Midbrain (tissue), 1 donor: Measurements from ENCODE around the gene BAHD1.
"Not testable (repeated sequence)": the region's sequence is repeated elsewhere in the genome, so short reads cannot be mapped to it uniquely, and the experiment has no call there.

ENCODE experiments used
- DNase-seq: peaks from one replicate; lab custom pipeline; 2025; lab: John Stamatoyannopoulos, UW

Gene BAHD1

DNA sequence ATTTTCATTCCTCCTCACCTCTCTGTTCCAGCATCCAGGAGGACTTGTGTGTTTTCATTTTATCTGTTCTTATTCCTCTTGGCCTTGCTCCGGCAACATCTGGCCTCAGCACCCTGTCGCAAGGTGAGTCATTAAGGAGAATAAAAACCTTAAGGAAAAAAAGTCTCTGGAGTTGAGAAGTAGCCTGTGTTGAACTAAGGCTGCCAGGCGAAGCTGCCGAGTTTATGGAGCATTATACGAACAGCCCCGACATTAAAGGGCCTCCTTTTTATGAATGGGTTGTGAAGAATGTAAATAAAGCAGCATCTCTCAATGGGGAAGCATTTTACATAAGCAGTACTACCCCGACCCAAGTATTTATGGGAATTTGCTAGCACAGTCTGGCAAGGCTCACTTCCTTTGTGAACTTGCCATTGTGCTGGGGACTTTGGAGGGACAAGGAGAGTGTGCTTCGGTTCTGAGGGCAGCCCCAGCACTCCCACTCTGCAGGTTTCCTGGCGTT, 4.7 kb downstream of the BAHD1 start:
- DNase-seq: no peak

DNA sequence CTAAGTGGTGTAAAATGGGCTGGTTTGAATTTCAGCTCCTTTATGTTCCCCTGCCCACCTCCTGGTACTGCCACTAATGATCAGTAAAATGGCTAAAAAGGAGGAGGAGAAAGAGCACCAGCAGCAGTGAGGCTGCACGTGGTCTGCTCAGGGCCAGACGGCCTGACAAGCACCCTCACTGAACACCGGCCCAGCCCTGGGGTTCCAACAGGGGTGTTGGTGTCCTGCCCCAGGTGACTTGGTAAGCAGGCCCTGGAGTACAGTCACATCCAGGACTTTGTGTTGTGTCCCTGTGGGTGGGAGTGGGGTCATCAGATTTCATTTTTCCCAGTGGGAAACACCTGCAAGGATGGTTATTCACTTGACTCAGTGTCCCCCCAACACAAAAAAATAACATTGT, 5.4 kb downstream of the BAHD1 start:
- no peak for DNase-seq

DNA sequence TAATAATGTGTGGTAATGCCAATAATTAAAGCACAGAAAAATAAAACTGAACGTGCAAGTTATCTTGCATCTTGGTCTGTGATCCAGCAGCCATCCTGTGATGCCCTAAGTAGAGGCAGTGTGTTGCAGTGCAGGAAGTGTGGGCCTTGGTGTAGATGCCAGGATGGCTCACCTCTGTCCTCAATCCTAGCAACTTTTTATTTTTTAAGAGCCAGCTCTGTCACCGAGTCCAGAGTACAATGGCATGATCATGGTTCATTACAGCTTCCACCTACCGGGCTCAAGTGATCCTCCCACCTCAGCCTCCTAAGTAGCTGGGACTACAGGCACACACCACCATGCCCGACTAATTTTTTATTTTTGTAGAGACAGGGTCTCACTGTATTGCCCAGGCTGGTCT, 7.6 kb downstream of the BAHD1 start:
- DNase-seq: no peak

DNA sequence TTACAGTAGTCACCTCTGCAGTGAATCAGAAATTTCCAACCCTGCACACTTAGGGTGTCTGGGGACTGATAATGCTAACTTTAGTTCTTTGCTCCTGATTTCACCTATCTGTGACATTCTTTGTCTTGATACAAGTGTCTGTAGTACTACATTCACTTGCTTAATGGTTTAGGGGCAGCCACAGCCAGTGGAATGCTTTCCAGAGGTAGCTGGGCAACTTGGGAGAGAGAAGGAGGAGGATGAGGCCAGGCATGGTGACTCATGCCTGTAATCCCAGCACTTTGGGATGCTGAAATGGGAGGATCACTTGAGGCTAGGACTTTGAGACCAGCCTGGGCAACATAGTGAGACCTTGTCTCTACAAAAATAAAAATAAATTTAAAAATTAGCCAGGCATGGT, 8.5 kb downstream of the BAHD1 start:
- DNase-seq: no peak

DNA sequence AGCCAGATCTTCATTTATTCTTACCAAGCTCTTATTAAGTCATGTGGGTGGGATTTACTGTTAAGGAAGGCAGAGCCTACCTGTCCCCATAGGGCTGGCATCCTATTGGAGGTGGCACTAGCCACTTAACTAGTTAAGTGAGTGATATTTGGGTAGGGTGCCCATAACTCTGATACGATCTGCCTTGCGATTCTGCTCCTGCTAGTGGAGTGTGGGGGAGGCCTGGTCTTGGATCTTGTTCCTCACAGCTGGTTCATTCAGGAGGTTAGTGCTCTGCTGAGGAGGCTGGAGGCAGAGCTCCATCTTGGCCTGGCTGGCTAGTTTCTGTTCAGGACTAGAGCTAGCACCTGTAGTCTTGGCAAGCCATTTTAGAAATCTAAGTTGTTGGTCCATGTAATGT, 9.3 kb downstream of the BAHD1 start:
- no peak for DNase-seq

DNA sequence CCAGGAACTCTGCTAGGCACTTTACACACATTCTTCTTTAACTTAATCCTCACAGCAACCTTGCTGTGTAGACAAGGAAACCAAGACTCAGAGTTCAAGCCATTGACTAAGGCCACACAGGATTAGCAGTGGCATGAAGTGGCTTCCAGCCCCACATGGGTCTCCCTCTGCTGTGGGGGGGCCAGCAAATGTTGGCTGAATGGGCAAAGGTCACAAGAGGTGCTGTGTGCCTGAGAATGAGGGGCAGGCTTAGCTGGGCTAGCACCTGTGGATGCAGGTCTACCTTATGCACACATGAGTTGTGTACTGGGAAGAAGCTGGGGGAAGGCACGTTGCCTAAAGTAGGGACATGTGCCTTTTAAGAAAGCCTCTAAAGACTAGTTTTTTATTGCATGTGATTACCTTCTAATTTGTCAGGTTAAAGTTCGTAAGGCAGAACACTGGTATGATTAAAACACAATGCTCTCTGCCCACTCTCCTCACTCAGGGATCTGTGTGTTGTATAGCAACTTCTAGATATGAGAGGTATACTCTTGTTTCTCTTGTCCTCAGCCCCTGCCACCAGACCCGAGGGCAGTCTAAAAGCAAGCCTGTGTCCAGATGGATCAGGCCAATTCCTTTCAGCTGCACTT, 10.9 kb downstream of the BAHD1 start:
- DNase-seq: no peak

DNA sequence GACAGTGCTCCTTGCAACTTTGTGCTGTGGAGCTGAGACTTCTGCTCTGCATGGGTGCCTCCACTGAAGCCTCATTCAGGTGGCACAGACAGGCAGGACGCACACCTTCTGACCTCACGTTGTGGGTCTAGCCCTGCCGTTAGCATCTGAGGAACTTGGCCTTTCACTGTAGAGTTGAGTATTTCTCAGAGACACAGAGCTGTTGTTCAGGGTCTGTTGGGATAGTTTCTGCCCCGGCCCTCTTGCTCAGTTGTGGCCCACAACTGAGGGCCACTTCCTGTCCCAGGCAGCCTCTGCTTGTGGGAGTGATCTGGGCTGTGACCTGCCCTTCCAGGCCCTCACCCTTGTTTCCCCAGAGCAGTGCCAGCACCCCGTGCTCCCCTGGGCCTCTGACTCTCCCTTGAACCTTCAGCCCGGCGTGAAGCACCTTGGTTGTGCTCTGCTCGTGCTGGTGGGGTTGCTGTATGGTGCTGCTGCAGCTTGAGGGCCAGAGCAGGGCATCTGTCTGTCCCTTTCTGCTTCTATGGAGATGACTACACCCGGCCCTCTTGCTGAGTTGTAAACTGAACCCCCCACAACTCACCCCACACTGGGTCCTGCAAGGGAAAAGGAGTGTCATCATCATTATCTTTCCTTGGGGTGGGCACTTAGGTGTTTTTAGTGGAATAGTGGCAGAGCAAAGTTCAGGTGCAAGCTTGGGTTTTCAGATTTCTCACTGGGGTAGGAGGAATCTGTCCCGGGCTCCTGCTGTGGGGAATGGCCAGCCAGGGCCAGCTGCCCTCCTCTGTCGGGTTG, 11.7 kb downstream of the BAHD1 start:
- DNase-seq: no peak

DNA sequence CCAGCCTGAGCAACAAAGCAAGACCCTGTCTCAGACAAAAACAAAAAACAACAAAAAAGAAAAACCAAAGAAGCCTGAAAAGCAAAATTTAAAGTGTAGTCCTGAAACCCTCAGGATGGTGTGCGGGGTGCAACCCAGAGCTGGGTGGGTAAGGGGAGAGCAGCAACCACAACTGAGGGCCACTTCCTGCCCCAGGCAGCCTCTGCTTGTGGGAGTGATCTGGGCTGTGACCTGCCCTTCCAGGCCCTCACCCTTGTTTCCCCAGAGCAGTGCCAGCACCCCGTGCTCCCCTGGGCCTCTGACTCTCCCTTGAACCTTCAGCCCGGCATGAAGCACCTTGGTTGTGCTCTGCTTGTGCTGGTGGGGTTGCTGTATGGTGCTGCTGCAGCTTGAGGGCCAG, 13.2 kb downstream of the BAHD1 start:
- DNase-seq: not testable (repeated sequence)

DNA sequence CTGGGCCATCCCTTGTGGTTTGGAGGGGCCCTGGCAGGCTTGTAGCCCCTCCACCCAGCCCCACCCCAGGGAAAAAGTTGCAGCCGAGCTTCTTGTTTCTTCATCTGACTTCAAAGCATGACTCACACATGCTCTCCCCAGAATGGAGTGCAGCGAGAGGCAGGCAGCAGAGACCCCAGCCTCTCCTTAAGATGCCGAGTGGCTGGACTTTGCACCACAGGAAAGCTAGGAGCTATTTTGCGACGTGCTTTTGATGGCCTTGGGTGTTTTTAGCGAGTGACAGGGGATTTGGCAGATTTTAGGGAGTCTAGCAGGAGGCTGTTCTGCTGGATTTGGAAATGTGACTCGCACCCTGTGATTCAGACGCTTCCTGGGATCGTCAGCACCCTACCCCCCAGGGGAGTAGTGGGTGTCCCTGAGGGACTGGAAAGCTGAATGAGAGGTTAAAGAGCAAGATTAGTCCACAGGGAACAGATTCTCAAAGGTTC, 14.2 kb downstream of the BAHD1 start:
- DNase-seq: no peak

DNA sequence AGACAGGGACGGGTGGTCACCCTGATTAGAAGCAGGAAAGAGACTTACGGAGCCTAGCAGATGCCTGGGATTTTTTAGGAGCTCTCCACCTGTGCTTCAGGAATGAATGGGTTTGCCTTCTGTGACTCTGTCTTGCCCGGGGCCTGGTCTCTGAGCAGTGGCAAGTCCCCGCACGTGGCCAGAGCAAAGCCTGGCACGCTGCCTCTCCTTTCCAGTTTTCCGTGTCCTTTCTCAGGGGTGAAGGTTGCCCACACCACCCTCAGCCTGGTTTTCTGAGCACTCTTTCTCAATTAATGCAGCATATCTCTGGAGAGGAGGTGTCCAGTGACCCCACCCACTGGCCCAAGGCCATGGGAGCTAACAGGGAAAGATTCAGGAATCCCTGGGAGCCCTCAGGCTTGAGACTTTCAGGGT, 15.6 kb downstream of the BAHD1 start:
- DNase-seq: no peak

DNA sequence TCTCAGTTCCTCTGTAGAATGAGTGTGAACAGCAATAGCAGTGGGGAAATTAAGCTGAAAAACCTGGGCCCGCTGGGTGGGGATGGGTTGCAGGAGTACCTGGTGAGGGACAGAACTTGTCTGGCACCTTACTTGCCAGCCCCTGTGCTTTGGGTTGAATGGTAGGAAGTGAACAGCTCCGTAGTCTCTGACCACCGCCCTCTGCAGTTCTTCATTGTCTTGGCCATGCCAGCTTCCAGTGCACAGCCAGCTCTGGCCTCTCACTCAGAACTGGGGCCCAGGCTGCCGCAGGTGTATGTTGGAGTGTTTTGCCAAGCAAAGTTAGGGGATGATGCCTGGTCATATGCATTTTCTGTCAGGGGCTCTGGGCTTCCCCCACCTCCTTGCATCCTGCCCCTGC, 16.0 kb downstream of the BAHD1 start:
- DNase-seq: no peak

DNA sequence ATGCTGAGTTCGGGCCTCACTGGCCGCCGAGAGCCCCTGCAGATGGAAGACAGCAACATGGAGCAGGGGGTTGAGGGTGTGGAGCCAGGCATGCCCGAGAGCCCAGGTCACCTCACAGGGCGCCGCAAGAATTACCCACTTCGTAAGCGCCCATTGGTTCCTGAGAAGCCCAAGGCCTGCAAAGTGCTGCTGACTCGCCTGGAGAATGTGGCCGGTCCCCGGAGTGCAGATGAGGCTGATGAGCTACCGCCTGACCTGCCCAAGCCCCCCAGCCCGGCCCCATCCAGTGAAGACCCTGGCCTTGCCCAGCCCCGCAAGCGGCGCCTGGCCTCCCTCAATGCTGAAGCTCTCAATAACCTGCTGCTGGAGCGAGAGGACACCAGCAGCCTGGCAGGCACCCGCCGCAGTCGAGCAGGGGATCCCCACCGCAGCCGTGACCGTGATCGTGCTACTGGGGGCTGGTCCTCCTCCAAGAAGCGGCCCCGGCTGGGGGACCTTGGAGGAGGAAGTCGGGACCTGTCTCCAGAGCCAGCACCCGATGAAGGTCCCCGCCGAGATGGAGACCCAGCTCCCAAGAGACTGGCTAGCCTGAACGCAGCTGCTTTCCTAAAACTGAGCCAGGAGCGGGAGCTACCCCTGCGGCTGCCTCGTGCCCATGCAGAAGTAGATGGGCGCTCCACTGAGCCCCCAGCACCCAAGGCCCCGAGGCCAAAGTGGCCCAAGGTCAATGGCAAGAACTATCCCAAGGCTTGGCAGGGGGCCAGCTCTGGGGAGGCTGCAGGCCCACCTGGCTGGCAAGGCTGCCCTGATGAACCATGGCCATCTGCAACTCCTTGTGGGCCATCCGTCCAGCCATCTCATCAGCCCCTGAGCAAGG, 18.0 kb downstream of the BAHD1 start:
- no peak for DNase-seq

DNA sequence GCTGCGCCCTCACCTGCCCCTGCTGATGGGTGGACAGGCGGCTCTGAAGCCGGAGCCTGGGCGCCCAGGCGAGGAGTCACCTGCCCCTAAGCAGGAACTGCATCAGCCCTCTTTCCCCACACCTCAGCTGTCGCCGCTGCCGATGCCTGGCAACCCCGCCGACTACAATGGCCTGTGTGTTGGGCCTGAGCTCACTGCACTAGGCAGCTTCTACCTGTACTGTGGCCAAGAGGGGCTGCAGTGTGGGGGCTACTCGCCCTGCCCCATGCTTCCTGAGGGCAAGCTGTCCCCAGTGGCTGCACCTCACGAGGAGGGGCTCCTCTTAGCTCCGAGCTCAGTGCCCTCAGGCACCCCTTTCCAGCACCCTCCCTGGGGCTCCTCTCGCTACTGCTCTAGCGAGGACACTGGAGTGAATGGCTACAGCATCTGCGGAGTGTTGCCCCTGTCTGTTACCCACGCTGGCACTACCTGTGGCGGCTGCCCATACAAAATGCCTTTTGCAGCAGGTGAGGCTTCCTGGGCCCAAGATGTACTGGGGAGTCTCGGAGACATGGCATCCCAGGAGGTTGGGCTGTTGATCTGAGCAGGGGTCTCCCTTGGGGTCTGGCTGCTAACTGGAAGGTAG, 18.8 kb downstream of the BAHD1 start:
- DNase-seq: no peak

DNA sequence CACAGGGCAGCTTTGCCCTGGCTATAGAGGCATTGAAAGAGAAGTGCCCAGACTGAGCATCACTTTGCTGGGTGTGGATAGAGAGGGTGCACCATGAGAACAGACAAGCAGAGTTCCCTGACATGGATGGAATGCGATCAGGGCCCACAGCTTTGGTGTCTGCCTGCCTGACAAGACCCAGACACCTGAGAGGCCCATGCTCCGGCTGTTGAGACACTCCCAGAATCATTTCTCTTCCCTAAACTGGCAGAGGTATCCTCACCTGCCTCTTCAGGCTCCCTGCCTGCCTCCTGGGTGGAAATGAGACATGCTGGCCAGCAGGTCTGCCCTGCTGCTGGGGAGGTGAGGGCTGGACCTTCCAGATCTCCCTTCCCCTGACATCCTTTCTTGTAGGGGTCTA, 19.7 kb downstream of the BAHD1 start:
- no peak for DNase-seq

DNA sequence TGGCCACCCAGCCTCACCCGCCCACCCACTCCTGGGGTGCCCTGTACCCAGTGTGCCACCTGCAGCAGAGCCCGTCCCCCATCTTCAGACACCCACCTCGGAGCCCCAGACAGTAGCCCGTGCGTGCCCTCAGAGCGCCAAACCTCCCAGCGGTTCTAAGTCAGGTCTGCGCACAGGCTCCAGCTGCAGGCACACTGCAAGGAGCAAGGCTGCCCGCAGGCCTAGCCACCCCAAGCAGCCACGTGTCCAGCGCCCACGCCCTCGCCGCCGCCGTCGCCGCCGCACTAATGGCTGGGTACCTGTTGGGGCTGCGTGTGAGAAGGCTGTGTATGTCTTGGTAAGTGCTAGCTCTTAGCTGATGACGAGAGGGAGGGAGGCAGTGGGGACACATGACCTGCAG, 21.2 kb downstream of the BAHD1 start:
- DNase-seq: no peak

DNA sequence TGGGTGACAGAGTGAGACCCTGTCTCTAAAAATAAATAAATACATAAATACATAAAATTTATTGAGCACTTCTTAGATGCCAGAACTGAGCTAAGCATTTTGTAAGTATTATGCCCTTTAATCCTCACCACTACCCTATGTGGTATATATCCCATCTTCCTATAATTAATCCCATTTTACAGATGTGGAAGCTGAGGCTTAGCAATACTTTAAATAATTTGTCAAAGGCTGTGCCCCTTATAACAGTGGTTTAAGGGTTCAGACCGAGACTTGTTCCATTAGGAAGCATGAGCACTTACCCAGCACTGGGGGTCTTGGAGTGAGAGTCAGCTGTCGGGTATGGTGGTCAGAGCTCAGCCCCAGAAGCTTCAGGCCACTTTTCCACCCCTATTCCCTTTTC, 22.5 kb downstream of the BAHD1 start:
- no peak for DNase-seq

DNA sequence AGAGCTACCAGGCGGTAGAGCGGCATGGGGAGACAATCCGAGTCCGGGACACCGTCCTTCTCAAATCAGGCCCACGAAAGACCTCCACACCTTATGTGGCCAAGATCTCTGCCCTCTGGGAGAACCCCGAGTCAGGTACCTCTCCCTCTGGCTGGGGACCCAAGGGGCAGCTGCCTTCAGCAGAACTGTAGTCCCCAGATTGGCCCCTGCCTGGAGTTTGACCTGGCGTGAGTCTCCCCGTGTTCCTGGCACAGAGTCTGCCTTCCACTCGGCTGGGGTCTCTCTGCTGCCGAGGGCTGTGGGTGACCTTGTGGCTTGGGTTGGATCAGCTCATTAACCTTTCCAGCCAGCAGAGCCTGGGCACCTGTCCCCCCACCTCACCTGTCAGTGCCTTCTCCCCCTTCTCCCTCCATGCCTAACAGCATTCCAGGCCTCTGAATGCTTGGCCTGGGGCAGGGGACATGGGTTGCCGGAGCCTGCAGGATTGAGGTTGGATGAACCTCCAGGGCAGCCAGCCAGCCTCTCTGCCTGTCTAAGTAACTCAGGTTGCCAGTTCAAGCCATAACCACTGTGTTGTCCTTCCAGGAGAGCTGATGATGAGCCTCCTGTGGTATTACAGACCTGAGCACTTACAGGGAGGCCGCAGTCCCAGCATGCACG, 23.3 kb downstream of the BAHD1 start:
- no peak for DNase-seq

DNA sequence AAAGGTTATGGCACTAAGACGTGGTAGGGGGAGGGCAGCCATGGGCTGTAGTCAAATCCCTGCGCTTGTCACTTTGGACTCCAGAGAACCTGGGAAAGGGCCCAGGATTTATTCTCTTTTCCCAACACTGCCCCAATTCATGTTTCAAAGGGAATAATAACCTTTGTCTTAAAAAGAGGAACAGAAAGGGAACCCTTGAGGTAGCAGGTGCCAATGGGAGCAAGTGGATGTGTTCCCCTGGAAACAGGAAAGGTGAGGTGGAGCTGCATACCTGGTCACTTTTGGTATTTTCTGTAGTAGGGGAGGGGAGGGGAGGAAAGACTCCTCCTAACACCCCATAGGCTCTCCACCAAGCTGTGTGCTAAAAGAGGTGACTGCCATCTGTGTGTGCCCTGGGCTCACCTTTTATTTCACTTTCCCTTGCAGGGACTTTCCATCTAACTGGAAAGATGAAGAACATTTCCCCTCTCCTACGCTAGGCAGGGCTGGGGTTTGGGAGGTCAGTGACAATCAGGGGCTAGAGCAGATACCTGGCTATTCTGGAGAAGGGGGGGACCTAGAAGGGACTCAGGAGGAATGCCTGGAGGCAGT, 23.9 kb downstream of the BAHD1 start:
- DNase-seq: no peak

DNA sequence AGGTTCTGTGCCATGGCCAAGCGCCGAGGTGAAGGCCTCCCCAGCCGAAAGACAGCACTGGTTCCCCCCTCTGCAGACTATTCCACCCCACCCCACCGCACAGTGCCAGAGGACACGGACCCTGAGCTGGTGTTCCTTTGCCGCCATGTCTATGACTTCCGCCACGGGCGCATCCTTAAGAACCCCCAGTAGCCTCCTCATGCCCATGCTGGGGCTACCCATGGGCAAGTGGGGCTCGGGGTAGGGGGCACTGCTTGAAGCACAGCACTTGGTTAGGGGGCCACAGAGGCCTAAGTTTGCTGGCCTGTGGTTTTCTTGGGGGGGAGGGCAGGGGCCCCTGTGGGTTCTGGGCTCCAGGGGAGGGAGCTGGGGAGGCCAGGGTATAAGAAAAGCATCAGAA, 25.2 kb downstream of the BAHD1 start:
- DNase-seq: no peak

DNA sequence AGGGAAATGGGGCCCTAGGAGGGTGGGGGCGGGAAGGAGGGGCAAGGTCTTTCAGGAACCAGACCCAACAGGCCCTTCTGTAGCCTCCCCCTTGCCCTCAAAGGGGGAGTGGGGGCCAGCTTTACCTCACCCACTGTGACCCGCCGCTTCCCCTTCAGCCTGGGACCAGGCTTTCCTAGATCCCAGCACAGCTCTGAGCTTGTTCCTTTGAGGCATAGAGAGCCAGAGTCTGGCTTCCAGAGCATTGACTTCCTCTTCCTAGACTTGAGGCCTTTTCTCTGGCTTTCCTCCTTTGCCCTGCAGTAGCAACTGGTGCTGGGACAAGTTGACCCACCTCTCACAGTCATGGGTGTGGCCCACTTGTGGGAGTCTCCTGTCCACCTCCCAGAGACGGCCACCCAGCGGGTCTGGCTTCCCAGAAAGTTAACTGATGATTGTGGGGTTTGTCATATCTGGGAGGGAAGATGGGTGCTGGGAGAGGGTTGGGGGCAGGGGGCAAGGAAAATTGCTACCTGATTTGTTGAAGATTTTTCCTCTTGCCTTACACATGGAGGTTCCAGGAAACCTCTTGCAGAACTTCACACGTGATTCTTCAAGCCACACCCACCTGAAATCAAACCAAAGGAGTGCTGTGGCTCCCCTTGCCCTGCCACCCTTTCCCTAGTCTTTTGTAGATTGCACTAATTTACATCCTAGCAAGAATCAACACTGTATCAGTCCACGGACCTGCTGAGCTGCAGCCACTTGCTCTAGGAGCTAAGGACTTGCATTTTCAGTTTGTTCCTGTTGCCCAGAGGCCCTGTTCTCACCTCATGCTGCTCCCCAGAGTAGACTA, 25.9 kb downstream of the BAHD1 start:
- no peak for DNase-seq
